HEK293 (cell line): ENCODE data around the gene LYST.

Source experiments
- CTCF ChIA-PET: fragments of 350-600 bp; formaldehyde crosslinking; extraction: SDS; loops from one replicate; lab custom pipeline; 2021; ENCODE audit warnings: antibody characterized with exemption; lab: Yijun Ruan, JAX
- POLR2A ChIA-PET: fragments of 300-600 bp; formaldehyde crosslinking; extraction: SDS; loops from one replicate; lab custom pipeline; 2020; ENCODE audit warnings: antibody characterized with exemption, inconsistent platforms; lab: Yijun Ruan, JAX
- H3K27ac ChIP-seq: fragments of 200-500 bp; sonication (Bioruptor generic); 2 replicates; pipeline ENCODE4 v1.5.1; 2014; ENCODE audit warnings: low read depth, low read length, control low read depth, inconsistent platforms; ENCODE audit errors: extremely low read depth
- H3K36me3 ChIP-seq, 2 experiments: fragments of 200-500 bp in 1 of 2; sonication (Bioruptor generic) in 1 of 2; 1 replicate in 1 of 2; 2 replicates in 1 of 2; pipeline ENCODE4 v1.5.1; 2014 to 2017; ENCODE audit warnings: inconsistent platforms in 2 of 2, low read length in 2 of 2; ENCODE audit not compliant: control insufficient read depth in 2 of 2, insufficient read depth in 1 of 2
- H3K4me1 ChIP-seq: fragments of 200-500 bp; sonication (Bioruptor generic); 2 replicates; pipeline ENCODE4 v1.5.1; 2014; ENCODE audit warnings: mild to moderate bottlenecking, low read length, inconsistent platforms; ENCODE audit not compliant: control insufficient read depth, insufficient read depth
- H3K4me3 ChIP-seq: 2 replicates; pipeline ENCODE4 v1.5.1; 2011; ENCODE audit warnings: low read depth, mild to moderate bottlenecking, control low read depth, low read length, moderate library complexity
- H3K9me3 ChIP-seq: fragments of 200-500 bp; sonication (Bioruptor generic); 2 replicates; pipeline ENCODE4 v1.5.1; 2014; ENCODE audit warnings: low read depth, low read length, inconsistent platforms; ENCODE audit not compliant: control insufficient read depth, insufficient read depth
- HOXD13 ChIP-seq: sonication (generic); formaldehyde crosslinking; IDR thresholded peaks from 2 replicates; pipeline ENCODE4 v1.8.0; 2022; ENCODE audit warnings: missing genetic modification reagents, borderline replicate concordance
- KLF1 ChIP-seq: fragments of 450-650 bp; formaldehyde crosslinking; IDR thresholded peaks from 2 replicates; pipeline ENCODE4 v1.5.1; 2016; ENCODE audit warnings: missing biosample characterization, missing genetic modification characterization
- SCRT1 ChIP-seq: fragments of 450-650 bp; formaldehyde crosslinking; IDR thresholded peaks from 2 replicates; pipeline ENCODE4 v1.5.1; 2016; ENCODE audit warnings: missing biosample characterization, missing genetic modification characterization, borderline replicate concordance
- SCRT2 ChIP-seq: fragments of 450-650 bp; formaldehyde crosslinking; IDR thresholded peaks from 2 replicates; pipeline ENCODE4 v1.5.1; 2016; ENCODE audit warnings: missing biosample characterization, missing genetic modification characterization
- ZBTB17 ChIP-seq: fragments of 450-650 bp; formaldehyde crosslinking; IDR thresholded peaks from 2 replicates; pipeline ENCODE4 v1.5.1; 2016; ENCODE audit warnings: missing biosample characterization, missing genetic modification characterization
- ZNF341 ChIP-seq: fragments of 450-650 bp; formaldehyde crosslinking; IDR thresholded peaks from 2 replicates; pipeline ENCODE4; 2016; ENCODE audit warnings: low read depth, missing biosample characterization, missing genetic modification characterization
- ZNF391 ChIP-seq: fragments of 450-650 bp; formaldehyde crosslinking; IDR thresholded peaks from 2 replicates; pipeline ENCODE4 v1.5.1; 2016; ENCODE audit warnings: low read depth, missing biosample characterization, missing genetic modification characterization, borderline replicate concordance
- ZNF423 ChIP-seq: fragments of 450-650 bp; formaldehyde crosslinking; IDR thresholded peaks from 2 replicates; pipeline ENCODE4 v1.5.1; 2016; ENCODE audit warnings: missing biosample characterization, missing genetic modification characterization
- ZNF529 ChIP-seq: fragments of 450-650 bp; formaldehyde crosslinking; IDR thresholded peaks from 2 replicates; pipeline ENCODE4 v1.5.1; 2017; ENCODE audit warnings: missing genetic modification characterization, missing biosample characterization; ENCODE audit not compliant: insufficient replicate concordance
- ZNF555 ChIP-seq: fragments of 450-650 bp; formaldehyde crosslinking; conservative IDR thresholded peaks from 2 replicates; pipeline ENCODE4 v1.5.1; 2017; ENCODE audit warnings: missing biosample characterization, mild to moderate bottlenecking, missing genetic modification characterization, inconsistent platforms
- ZNF558 ChIP-seq: fragments of 450-650 bp; formaldehyde crosslinking; IDR thresholded peaks from 2 replicates; pipeline ENCODE4 v1.5.1; 2016; ENCODE audit warnings: missing biosample characterization, missing genetic modification characterization
- ZNF560 ChIP-seq: fragments of 450-650 bp; formaldehyde crosslinking; IDR thresholded peaks from 2 replicates; pipeline ENCODE4 v1.5.1; 2017; ENCODE audit warnings: missing biosample characterization, missing genetic modification characterization, borderline replicate concordance
- ZNF571 ChIP-seq: fragments of 450-650 bp; formaldehyde crosslinking; IDR thresholded peaks from 2 replicates; pipeline ENCODE4 v1.5.0; 2017; ENCODE audit warnings: missing biosample characterization, missing genetic modification characterization
- ZNF585B ChIP-seq: fragments of 450-650 bp; formaldehyde crosslinking; IDR thresholded peaks from 2 replicates; pipeline ENCODE4 v1.5.1; 2016; ENCODE audit warnings: missing biosample characterization, missing genetic modification characterization
- ZNF610 ChIP-seq: fragments of 450-650 bp; formaldehyde crosslinking; IDR thresholded peaks from 2 replicates; pipeline ENCODE4 v1.5.1; 2016; ENCODE audit warnings: missing biosample characterization, missing genetic modification characterization, borderline replicate concordance
- ZNF670 ChIP-seq: fragments of 450-650 bp; formaldehyde crosslinking; IDR thresholded peaks from 2 replicates; pipeline ENCODE4 v1.5.1; 2016; ENCODE audit warnings: missing biosample characterization, missing genetic modification characterization, low read depth
- TF ChIP-seq, protein P1 (sequence below): fragments of 450-650 bp; formaldehyde crosslinking; conservative IDR thresholded peaks from 2 replicates; pipeline ENCODE4 v1.5.1; 2016; ENCODE audit warnings: low read depth, missing biosample characterization, missing genetic modification characterization
- TF ChIP-seq, protein P2 (sequence below): fragments of 450-650 bp; formaldehyde crosslinking; IDR thresholded peaks from 2 replicates; pipeline ENCODE4 v1.5.1; 2016; ENCODE audit warnings: missing biosample characterization, missing genetic modification characterization
- TF ChIP-seq, protein P3 (sequence below): fragments of 450-650 bp; formaldehyde crosslinking; IDR thresholded peaks from 2 replicates; pipeline ENCODE4 v1.5.1; 2016; ENCODE audit warnings: missing biosample characterization, missing genetic modification characterization
- TF ChIP-seq, protein P4 (sequence below): fragments of 450-650 bp; formaldehyde crosslinking; IDR thresholded peaks from 2 replicates; pipeline ENCODE4; 2016; ENCODE audit warnings: missing biosample characterization, missing genetic modification characterization

LYST gene

DNA sequence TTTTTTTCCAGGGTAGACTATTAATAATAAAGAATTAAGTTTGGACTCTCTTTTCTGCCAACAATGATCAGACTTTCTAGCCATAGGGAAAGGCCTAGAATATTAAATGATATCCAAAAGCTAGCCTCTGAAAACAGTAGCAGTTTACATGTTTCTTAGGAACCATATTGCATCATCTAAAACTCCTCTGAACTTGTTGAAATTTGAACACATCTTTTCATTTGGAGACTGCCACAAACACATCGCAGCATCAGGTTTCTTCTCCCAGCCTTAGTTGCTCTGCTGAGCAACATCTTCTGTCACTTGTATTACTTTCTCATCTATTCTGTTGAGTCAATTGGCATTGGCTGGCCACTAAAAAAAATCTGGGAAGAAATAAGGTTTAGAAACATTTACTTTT, 153.9 kb downstream of the LYST start:
- Histone ChIP-seq H3K9me3 (no peaks in the 10 kb centered on the region), H3K4me3 (no peak overlapping the region), H3K4me1 (no peaks in the 10 kb centered on the region), H3K27ac (no peak overlapping the region), H3K36me3 (peaks cover 0 to 13% of the 10 kb centered on the region in 2 experiments; a peak in 2 of 3 replicates)
- CTCF ChIA-PET = interaction anchor here (0.6 to 1.1 kb wide), 4 partner anchors 98 to 112 kb away, joined by 3 to 4 read pairs (median 3); no protein-coding TSS in a partner anchor
- POLR2A ChIA-PET = no interaction called here
- TF ChIP-seq ZNF560 = no peak
- TF ChIP-seq SCRT2 = peak; percentile 87
- no peak for TF ChIP-seq HOXD13 (CRISPR knock-in tag)
- no peak for TF ChIP-seq ZNF610 (tag by site-specific recombination)
- peak; percentile 45; the same call in 1 of the 2 replicates for TF ChIP-seq ZBTB17 (tag by site-specific recombination)
- no peak for TF ChIP-seq ZNF558 (tag by site-specific recombination)
- no peak for TF ChIP-seq ZNF529 (tag by site-specific recombination)
- TF ChIP-seq ZNF391 (tag by site-specific recombination) = no peak
- TF ChIP-seq ZNF585B (tag by site-specific recombination) = no peak
- TF ChIP-seq KLF1 (tag by site-specific recombination) = no peak
- TF ChIP-seq ZNF571 (tag by site-specific recombination) = no peak
- TF ChIP-seq, protein P1, sequence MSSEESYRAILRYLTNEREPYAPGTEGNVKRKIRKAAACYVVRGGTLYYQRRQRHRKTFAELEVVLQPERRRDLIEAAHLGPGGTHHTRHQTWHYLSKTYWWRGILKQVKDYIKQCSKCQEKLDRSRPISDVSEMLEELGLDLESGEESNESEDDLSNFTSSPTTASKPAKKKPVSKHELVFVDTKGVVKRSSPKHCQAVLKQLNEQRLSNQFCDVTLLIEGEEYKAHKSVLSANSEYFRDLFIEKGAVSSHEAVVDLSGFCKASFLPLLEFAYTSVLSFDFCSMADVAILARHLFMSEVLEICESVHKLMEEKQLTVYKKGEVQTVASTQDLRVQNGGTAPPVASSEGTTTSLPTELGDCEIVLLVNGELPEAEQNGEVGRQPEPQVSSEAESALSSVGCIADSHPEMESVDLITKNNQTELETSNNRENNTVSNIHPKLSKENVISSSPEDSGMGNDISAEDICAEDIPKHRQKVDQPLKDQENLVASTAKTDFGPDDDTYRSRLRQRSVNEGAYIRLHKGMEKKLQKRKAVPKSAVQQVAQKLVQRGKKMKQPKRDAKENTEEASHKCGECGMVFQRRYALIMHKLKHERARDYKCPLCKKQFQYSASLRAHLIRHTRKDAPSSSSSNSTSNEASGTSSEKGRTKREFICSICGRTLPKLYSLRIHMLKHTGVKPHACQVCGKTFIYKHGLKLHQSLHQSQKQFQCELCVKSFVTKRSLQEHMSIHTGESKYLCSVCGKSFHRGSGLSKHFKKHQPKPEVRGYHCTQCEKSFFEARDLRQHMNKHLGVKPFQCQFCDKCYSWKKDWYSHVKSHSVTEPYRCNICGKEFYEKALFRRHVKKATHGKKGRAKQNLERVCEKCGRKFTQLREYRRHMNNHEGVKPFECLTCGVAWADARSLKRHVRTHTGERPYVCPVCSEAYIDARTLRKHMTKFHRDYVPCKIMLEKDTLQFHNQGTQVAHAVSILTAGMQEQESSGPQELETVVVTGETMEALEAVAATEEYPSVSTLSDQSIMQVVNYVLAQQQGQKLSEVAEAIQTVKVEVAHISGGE = no peak
- no peak for TF ChIP-seq ZNF555
- 0 out of 2 replicates have a peak, but pooled peaks have one; percentile 43 for TF ChIP-seq SCRT1 (tag by site-specific recombination)
- no peak for TF ChIP-seq ZNF423 (tag by site-specific recombination)
- TF ChIP-seq, protein P2, sequence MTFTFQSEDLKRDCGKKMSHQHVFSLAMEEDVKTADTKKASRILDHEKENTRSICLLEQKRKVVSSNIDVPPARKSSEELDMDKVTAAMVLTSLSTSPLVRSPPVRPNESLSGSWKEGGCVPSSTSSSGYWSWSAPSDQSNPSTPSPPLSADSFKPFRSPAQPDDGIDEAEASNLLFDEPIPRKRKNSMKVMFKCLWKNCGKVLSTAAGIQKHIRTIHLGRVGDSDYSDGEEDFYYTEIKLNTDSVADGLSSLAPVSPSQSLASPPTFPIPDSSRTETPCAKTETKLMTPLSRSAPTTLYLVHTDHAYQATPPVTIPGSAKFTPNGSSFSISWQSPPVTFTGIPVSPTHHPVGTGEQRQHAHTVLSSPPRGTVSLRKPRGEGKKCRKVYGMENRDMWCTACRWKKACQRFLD = no peak
- TF ChIP-seq, protein P3, sequence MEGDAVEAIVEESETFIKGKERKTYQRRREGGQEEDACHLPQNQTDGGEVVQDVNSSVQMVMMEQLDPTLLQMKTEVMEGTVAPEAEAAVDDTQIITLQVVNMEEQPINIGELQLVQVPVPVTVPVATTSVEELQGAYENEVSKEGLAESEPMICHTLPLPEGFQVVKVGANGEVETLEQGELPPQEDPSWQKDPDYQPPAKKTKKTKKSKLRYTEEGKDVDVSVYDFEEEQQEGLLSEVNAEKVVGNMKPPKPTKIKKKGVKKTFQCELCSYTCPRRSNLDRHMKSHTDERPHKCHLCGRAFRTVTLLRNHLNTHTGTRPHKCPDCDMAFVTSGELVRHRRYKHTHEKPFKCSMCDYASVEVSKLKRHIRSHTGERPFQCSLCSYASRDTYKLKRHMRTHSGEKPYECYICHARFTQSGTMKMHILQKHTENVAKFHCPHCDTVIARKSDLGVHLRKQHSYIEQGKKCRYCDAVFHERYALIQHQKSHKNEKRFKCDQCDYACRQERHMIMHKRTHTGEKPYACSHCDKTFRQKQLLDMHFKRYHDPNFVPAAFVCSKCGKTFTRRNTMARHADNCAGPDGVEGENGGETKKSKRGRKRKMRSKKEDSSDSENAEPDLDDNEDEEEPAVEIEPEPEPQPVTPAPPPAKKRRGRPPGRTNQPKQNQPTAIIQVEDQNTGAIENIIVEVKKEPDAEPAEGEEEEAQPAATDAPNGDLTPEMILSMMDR (tag by site-specific recombination) = no peak
- TF ChIP-seq ZNF341 = no peak
- TF ChIP-seq, protein P4, sequence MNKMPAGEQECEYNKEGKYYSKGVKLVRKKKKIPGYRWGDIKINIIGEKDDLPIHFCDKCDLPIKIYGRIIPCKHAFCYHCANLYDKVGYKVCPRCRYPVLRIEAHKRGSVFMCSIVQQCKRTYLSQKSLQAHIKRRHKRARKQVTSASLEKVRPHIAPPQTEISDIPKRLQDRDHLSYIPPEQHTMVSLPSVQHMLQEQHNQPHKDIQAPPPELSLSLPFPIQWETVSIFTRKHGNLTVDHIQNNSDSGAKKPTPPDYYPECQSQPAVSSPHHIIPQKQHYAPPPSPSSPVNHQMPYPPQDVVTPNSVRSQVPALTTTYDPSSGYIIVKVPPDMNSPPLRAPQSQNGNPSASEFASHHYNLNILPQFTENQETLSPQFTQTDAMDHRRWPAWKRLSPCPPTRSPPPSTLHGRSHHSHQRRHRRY (tag by site-specific recombination) = no peak
- no peak for TF ChIP-seq ZNF670 (tag by site-specific recombination)
